Mononuclear cell (primary cell): ENCODE data around the gene HOXC11. TPM values are rescaled to one million over a fixed set of nuclear protein-coding genes. Genes with fewer than 3 reads are reported as not detected.

Experiments used
- H3K27me3 ChIP-seq: 2 replicates; pipeline ENCODE4 v1.6.0; 2011; ENCODE audit warnings: low read length, control low read depth; ENCODE audit not compliant: insufficient read depth
- H3K4me1 ChIP-seq: 2 replicates; pipeline ENCODE4 v1.5.1; 2011; ENCODE audit warnings: mild to moderate bottlenecking, low read length, control low read depth; ENCODE audit not compliant: insufficient read depth
- H3K4me3 ChIP-seq: 2 replicates; pipeline ENCODE4 v1.5.1; 2011; ENCODE audit warnings: mild to moderate bottlenecking, low read length, moderate library complexity
- H3K9me3 ChIP-seq: 2 replicates; pipeline ENCODE4 v1.5.1; 2011; ENCODE audit warnings: low read depth, mild to moderate bottlenecking, control low read depth, low read length
- total RNA-seq: library from RNA; depleted of rRNA; stranded (reverse); fragments of >200 nt; gene quantifications from one replicate; pipeline ENCODE4 v1.2.3, GENCODE V29; 2012

The HOXC11 gene
- total RNA-seq, 1 donor: not detected

- H3K27me3 ChIP-seq: peaks cover 100% of the 10 kb centered on the region
- H3K4me3 ChIP-seq: no peak overlapping the region
- H3K9me3 ChIP-seq: no peaks in the 10 kb centered on the region
- H3K4me1 ChIP-seq: peaks cover 14% of the 10 kb centered on the region
Measured at GRCh38 chr12:53961025-53961761, 11.7 kb upstream of the HOXC11 start.

- no peak overlapping the region for H3K4me3 ChIP-seq
- peaks cover 100% of the 10 kb centered on the region for H3K27me3 ChIP-seq
- peaks cover 18% of the 10 kb centered on the region for H3K4me1 ChIP-seq
- no peaks in the 10 kb centered on the region for H3K9me3 ChIP-seq
Measured at GRCh38 chr12:53963005-53963404, 9.9 kb upstream of the HOXC11 start.

GRCh38 chr12:53963434-53964314 lies 9.3 kb upstream of the HOXC11 start:
- Histone ChIP-seq H3K4me3 (no peak overlapping the region), H3K9me3 (no peaks in the 10 kb centered on the region), H3K4me1 (peaks cover 18% of the 10 kb centered on the region), H3K27me3 (peaks cover 100% of the 10 kb centered on the region)

- peaks cover 18% of the 10 kb centered on the region for H3K4me1 ChIP-seq
- H3K27me3 ChIP-seq: peaks cover 100% of the 10 kb centered on the region
- no peaks in the 10 kb centered on the region for H3K9me3 ChIP-seq
- no peak overlapping the region for H3K4me3 ChIP-seq
Measured at GRCh38 chr12:53964315-53964713, 8.6 kb upstream of the HOXC11 start.

GRCh38 chr12:53965281-53966084 lies 7.4 kb upstream of the HOXC11 start:
- Histone ChIP-seq H3K4me3 (no peak overlapping the region), H3K4me1 (peaks cover 18% of the 10 kb centered on the region), H3K27me3 (peaks cover 100% of the 10 kb centered on the region), H3K9me3 (no peaks in the 10 kb centered on the region)

- Histone ChIP-seq H3K9me3 (no peaks in the 10 kb centered on the region), H3K27me3 (peaks cover 100% of the 10 kb centered on the region), H3K4me1 (peaks cover 18% of the 10 kb centered on the region), H3K4me3 (no peak overlapping the region)
Measured at GRCh38 chr12:53966085-53966384, 6.9 kb upstream of the HOXC11 start.

- Histone ChIP-seq H3K4me3 (no peak overlapping the region), H3K27me3 (peaks cover 100% of the 10 kb centered on the region), H3K9me3 (no peaks in the 10 kb centered on the region), H3K4me1 (peaks cover 18% of the 10 kb centered on the region)
Measured at GRCh38 chr12:53966385-53967133, 6.4 kb upstream of the HOXC11 start.

- no peaks in the 10 kb centered on the region for H3K9me3 ChIP-seq
- peaks cover 100% of the 10 kb centered on the region for H3K27me3 ChIP-seq
- peaks cover 18% of the 10 kb centered on the region for H3K4me1 ChIP-seq
- no peak overlapping the region for H3K4me3 ChIP-seq
Measured at GRCh38 chr12:53967421-53967925, 5.5 kb upstream of the HOXC11 start.

GRCh38 chr12:53968214-53969127 lies 4.5 kb upstream of the HOXC11 start:
- Histone ChIP-seq H3K27me3 (peaks cover 100% of the 10 kb centered on the region), H3K9me3 (no peaks in the 10 kb centered on the region), H3K4me1 (peaks cover 20% of the 10 kb centered on the region), H3K4me3 (no peak overlapping the region)

- Histone ChIP-seq H3K4me3 (no peak overlapping the region), H3K9me3 (no peaks in the 10 kb centered on the region), H3K4me1 (peaks cover 22% of the 10 kb centered on the region), H3K27me3 (peaks cover 97% of the 10 kb centered on the region)
Measured at GRCh38 chr12:53969588-53970259, 3.2 kb upstream of the HOXC11 start.

- no peaks in the 10 kb centered on the region for H3K9me3 ChIP-seq
- H3K27me3 ChIP-seq: peaks cover 96% of the 10 kb centered on the region
- H3K4me1 ChIP-seq: peaks cover 29% of the 10 kb centered on the region
- H3K4me3 ChIP-seq: no peak overlapping the region
Measured at GRCh38 chr12:53970451-53970850, 2.5 kb upstream of the HOXC11 start.

- Histone ChIP-seq H3K4me1 (peaks cover 25% of the 10 kb centered on the region), H3K27me3 (peaks cover 96% of the 10 kb centered on the region), H3K9me3 (no peaks in the 10 kb centered on the region), H3K4me3 (no peak overlapping the region)
Measured at GRCh38 chr12:53971129-53971528, 1.8 kb upstream of the HOXC11 start.

GRCh38 chr12:53971686-53972085 lies 1.2 kb upstream of the HOXC11 start:
- H3K9me3 ChIP-seq: no peaks in the 10 kb centered on the region
- H3K4me1 ChIP-seq: peaks cover 21% of the 10 kb centered on the region
- no peak overlapping the region for H3K4me3 ChIP-seq

More at GRCh38 chr12:53971686-53972085, 1.2 kb upstream of the HOXC11 start:
- H3K27me3 ChIP-seq: peaks cover 96% of the 10 kb centered on the region
